IPS DF 6.9 (cell line): Measurements from ENCODE around the gene JUNB.

Experiments used
- DNase-seq: peaks from one replicate; pipeline ENCODE4 v3.0.0-alpha.2; 2013; ENCODE audit warnings: low read depth, low spot score
- H3K27ac ChIP-seq: one replicate; pipeline ENCODE4 v1.5.1; 2013; ENCODE audit warnings: low read length, control low read depth
- H3K27me3 ChIP-seq: 2 replicates; pipeline ENCODE4 v1.6.1; 2013; ENCODE audit warnings: mild to moderate bottlenecking, low read length; ENCODE audit not compliant: control insufficient read depth, insufficient read depth
- H3K36me3 ChIP-seq: 2 replicates; pipeline ENCODE4 v1.6.1; 2013; ENCODE audit warnings: low read length; ENCODE audit not compliant: control insufficient read depth, insufficient read depth
- H3K4me1 ChIP-seq: 2 replicates; pipeline ENCODE4 v1.6.1; 2013; ENCODE audit warnings: low read length; ENCODE audit not compliant: control insufficient read depth, insufficient read depth
- H3K4me3 ChIP-seq: 2 replicates; pipeline ENCODE4 v1.5.1; 2013; ENCODE audit warnings: mild to moderate bottlenecking, low read length
- H3K9me3 ChIP-seq: 2 replicates; pipeline ENCODE4 v1.6.1; 2013; ENCODE audit warnings: low read length, inconsistent platforms; ENCODE audit not compliant: control insufficient read depth, insufficient read depth
- WGBS: extraction: QIAGEN DNeasy Blood & Tissue Kit; methylation state at CpG from one replicate; pipeline ENCODE4 v1.1.7; 2013; ENCODE audit warnings: mixed read lengths, missing lambda C conversion rate; ENCODE audit not compliant: insufficient read length, insufficient coverage; 5-methylcytosine and 5-hydroxymethylcytosine counted together

The JUNB gene

DNA sequence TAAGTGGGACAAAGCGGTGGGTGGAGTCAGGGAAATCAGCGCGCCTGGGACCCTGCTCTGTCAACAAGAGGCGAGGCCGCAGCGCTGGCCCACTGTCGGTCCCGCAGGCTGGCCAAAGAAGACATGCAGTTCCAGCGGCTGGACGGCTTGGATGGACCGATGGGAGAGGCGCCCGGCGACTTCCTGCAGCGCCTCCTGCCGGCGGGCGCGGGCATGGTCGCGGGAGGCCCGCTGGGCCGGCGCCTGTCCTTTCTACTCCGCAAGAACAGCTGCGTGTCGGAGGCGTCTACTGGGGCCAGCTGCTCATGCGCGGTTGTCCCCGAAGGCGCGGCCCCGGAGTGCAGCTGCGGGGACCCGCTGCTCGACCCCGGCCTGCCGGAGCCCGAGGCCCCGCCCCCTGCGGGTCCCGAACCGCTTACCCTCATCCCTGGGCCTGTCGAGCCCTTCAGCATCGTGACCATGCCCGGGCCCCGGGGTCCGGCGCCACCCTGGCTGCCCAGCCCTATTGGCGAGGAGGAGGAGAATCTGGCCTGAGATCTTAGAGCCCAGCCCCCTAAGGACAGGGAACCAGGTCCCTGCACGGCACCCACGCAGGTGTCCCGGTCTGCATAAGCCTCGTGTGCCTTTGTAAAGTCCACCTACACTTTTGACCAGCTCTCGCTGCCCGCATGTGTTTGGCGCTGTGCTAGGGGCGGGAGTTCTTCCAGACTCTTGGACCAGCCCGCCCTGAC, 33.6 kb upstream of the JUNB start:
- Histone ChIP-seq H3K36me3 (no peaks in the 10 kb centered on the region), H3K27me3 (no peaks in the 10 kb centered on the region), H3K4me1 (peaks cover 2% of the 10 kb centered on the region; the same call in 1 of the 2 replicates), H3K27ac (no peak overlapping the region), H3K9me3 (no peaks in the 10 kb centered on the region), H3K4me3 (peak overlapping the region; percentile 24; the same call in 1 of the 2 replicates)
- WGBS: no CpG with 5 or more reads among the region's 60 CpGs
- DNase-seq: peak; percentile 63

DNA sequence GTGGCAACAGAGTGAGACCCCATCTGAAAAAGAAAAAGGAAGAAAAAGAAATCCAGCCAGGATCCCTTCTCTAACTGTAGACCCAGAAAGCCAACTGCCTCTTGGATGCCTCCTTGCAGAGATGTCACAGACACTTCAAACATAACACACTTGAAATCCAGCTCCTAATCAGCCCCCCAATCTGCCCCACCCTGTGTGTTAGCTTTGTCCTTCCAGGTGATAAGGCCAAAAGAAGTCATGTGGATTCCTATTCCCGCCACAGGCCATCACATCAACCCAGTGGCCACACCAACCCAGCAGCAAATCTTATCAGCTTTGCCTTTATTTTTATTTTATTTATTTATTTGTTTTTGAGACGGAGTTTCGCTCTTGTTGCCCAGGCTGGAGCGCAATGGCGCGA, 31.6 kb upstream of the JUNB start:
- no peak for DNase-seq
- no peaks in the 10 kb centered on the region for H3K27me3 ChIP-seq
- no peaks in the 10 kb centered on the region for H3K9me3 ChIP-seq
- peaks cover 2% of the 10 kb centered on the region; the same call in 1 of the 2 replicates for H3K4me1 ChIP-seq
- no peak overlapping the region for H3K4me3 ChIP-seq
- no CpG with 5 or more reads among the region's 6 CpGs for WGBS
- H3K27ac ChIP-seq: no peak overlapping the region
- peaks cover 9% of the 10 kb centered on the region for H3K36me3 ChIP-seq

DNA sequence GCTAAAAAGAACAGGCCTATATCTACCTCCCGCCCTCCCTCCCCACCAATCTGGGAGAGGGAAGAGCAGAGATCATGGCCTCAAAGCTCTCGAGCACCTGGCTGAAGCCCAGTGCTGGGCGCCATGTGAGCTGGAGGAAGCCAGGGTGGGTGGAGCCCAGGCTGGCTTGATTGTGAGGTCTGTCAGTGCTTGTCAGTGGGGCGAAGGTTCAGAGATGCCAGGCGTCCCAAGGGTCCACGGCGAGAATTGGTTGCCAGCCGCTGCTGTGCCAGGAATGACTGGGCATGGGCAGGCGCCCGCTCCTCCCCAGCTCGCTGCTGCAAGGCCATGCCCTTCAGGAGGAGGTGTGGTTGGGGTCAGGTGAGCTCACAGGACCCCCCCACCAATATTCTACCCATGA, 28.2 kb upstream of the JUNB start:
- no CpG with 5 or more reads among the region's 11 CpGs for WGBS
- no peak overlapping the region for H3K4me3 ChIP-seq
- H3K36me3 ChIP-seq: peaks cover 16% of the 10 kb centered on the region
- H3K27me3 ChIP-seq: no peaks in the 10 kb centered on the region
- H3K9me3 ChIP-seq: no peaks in the 10 kb centered on the region
- DNase-seq: no peak
- no peak overlapping the region for H3K27ac ChIP-seq
- no peaks in the 10 kb centered on the region for H3K4me1 ChIP-seq

DNA sequence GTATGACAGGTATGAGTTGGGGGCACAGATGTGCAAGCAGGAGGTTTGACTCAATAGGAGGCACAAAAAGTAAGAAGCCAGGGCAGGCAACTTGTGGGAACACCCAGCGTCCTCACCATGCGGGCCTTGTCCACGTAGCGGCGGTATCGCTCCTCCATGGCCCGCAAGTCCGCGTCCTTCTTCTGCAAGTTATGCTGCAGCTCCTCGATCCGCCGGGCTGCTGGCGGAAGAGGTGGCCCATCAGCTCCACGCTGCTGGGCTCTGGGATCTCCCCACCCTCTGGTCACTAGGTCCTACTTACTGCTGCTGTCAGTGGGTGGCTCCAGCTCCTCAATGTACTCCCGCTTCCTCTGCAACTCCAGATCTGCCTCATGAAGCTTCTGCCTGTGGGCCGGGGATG, 26.6 kb upstream of the JUNB start:
- H3K27ac ChIP-seq: no peak overlapping the region
- no peak for DNase-seq
- WGBS: no CpG with 5 or more reads among the region's 16 CpGs
- no peaks in the 10 kb centered on the region for H3K4me1 ChIP-seq
- H3K9me3 ChIP-seq: no peaks in the 10 kb centered on the region
- peaks cover 16% of the 10 kb centered on the region for H3K36me3 ChIP-seq
- H3K27me3 ChIP-seq: no peaks in the 10 kb centered on the region
- no peak overlapping the region for H3K4me3 ChIP-seq

DNA sequence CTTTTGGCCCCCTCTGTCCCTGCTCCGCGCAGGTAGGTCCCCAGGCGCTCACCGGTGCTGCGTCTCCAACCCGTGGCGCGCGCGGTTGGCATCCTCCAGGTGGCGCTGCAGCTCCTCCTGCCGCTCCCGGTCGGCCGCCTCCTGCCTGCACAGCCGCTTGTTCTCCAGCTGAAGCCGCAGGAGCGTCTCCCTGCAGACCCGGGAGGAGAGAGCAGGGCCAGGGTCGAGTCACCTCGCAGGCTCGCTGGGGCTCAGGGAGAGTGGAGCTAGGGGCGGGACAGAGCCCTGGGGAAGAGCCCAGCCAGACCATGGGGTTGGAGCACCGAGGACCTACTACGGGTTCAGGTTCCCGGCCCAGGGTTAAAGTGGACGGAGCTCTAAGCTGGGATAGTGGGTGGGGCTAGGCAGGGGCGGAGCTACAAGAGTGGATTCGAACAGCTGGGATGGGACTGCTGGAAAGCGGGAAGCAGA, 25.2 kb upstream of the JUNB start:
- no peak for DNase-seq
- Histone ChIP-seq H3K27ac (no peak overlapping the region), H3K36me3 (peaks cover 20% of the 10 kb centered on the region), H3K4me1 (0 out of 2 replicates have a peak, but pooled peaks cover 2% of the 10 kb centered on the region), H3K4me3 (peak overlapping the region; percentile 14; the same call in 1 of the 2 replicates), H3K9me3 (no peaks in the 10 kb centered on the region), H3K27me3 (no peaks in the 10 kb centered on the region)
- WGBS: 100% methylated on average over 1 of the region's 30 CpGs

DNA sequence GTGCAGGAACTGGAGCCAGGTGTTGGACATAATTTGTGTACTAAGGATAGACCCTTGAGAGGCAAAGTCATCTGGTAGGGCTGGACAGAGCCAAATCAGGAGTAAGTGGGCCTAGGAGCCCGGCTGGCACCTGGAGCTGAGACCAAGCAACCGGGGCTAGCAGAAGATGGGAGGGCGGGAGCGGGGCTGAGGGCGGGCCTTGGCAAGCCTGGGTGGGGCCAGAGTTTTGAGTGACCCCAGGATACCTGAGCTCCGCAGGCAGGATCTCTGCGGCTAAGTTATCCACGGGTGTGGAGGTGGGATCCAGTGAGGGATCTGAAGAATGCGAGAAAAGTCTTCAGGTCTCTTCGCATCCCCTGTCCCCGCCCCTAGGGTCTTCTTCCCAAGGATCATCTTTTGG, 24.1 kb upstream of the JUNB start:
- Histone ChIP-seq H3K27ac (no peak overlapping the region), H3K9me3 (no peaks in the 10 kb centered on the region), H3K4me3 (no peak overlapping the region), H3K36me3 (peaks cover 22% of the 10 kb centered on the region), H3K4me1 (0 out of 2 replicates have a peak, but pooled peaks cover 2% of the 10 kb centered on the region), H3K27me3 (no peaks in the 10 kb centered on the region)
- no peak for DNase-seq
- WGBS: no CpG with 5 or more reads among the region's 11 CpGs

DNA sequence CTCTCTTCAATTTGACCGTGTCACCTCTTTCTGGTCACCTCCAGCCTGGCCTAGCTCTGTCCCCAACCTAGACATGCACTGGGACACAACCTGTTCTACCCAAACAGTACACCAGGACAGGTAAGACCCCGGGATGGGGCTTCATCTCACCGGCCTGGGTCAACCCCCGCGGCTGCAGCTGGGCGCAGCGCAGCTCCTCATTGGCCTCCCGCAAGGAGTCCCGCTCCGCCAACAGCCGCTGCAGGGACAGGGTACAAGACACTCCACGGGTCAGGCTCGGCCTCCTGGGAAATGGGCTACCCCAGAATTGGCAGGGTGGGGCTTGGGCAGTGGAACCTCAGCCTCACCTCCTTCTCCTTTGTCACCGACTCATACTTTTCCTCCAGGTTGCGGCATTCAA, 23.6 kb upstream of the JUNB start:
- Histone ChIP-seq H3K27me3 (no peaks in the 10 kb centered on the region), H3K4me3 (no peak overlapping the region), H3K9me3 (no peaks in the 10 kb centered on the region), H3K36me3 (peaks cover 22% of the 10 kb centered on the region), H3K4me1 (0 out of 2 replicates have a peak, but pooled peaks cover 2% of the 10 kb centered on the region), H3K27ac (no peak overlapping the region)
- DNase-seq: no peak
- no CpG with 5 or more reads among the region's 15 CpGs for WGBS

DNA sequence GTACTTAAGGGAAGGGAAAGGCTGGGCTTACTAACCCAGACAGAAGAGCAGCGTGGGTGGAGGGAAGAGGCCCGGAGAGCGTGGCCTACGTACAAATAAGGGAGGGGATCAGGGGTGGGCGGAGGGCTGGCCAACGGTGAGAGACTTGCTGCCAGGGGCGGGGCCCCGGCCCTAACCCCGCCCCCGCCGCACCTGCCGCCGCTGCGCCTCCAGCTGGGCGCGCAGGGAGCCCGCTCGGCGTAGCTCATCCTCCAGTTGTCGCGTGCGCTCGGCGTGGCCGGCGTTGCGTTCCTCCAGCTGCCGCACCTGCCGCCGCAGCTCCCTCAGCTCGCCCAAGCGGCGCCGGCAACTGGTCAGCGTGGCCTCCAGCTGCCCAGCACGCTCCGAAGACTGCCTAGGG, 21.6 kb upstream of the JUNB start:
- Histone ChIP-seq H3K9me3 (no peaks in the 10 kb centered on the region), H3K27ac (no peak overlapping the region), H3K4me3 (no peak overlapping the region), H3K36me3 (peaks cover 14% of the 10 kb centered on the region), H3K4me1 (0 out of 2 replicates have a peak, but pooled peaks cover 2% of the 10 kb centered on the region), H3K27me3 (no peaks in the 10 kb centered on the region)
- no CpG with 5 or more reads among the region's 37 CpGs for WGBS
- no peak for DNase-seq

DNA sequence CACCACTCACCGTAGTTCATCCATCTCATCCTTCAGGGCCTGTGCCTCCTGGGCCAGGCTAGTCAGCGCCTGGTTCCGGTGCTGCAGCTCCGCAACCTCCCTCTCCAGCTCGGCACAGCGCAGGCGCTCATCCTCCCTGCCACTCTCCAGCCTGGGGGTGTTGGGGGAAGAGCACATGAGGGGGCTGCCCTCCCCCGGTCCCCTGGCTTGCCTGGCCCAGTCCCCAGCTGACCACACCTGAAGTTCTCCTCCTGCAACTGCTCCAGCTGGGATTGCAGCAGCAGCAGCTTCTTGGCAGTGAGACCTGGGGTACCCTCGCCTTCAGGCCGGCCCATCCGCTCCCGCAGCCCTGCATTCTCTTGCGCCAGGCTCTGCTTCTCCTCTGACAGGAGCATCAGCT, 20.4 kb upstream of the JUNB start:
- Histone ChIP-seq H3K4me3 (no peak overlapping the region), H3K36me3 (peaks cover 9% of the 10 kb centered on the region; the same call in 1 of the 2 replicates), H3K9me3 (no peaks in the 10 kb centered on the region), H3K4me1 (0 out of 2 replicates have a peak, but pooled peaks cover 2% of the 10 kb centered on the region), H3K27ac (no peak overlapping the region), H3K27me3 (no peaks in the 10 kb centered on the region)
- no CpG with 5 or more reads among the region's 13 CpGs for WGBS
- DNase-seq: no peak

DNA sequence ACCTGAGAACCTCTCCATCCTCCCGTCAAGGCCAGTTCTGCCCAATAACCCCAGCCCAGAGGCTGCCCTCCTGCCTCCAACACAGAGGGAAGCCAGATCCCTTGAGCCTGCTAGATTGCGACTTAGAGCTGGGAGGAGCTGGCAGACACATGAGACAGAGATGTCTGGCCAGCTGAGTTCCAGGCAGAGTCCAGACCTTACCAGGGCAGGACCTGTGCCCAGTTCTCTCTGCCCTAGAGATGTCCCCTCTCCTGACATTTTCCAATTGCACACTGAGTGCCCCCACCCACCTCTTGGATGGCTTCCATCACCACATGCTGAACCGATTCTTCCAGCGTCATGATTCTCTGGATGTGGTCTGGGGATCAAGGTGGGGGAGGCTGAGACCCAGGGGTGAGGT, 19.0 kb upstream of the JUNB start:
- H3K36me3 ChIP-seq: peaks cover 9% of the 10 kb centered on the region; the same call in 1 of the 2 replicates
- H3K4me3 ChIP-seq: no peak overlapping the region
- no peaks in the 10 kb centered on the region for H3K27me3 ChIP-seq
- no peaks in the 10 kb centered on the region for H3K9me3 ChIP-seq
- no peak for DNase-seq
- H3K4me1 ChIP-seq: peaks cover 3% of the 10 kb centered on the region; the same call in 1 of the 2 replicates
- no peak overlapping the region for H3K27ac ChIP-seq
- WGBS: no CpG with 5 or more reads among the region's 4 CpGs
